Body of pancreas (tissue), 4 donors: ENCODE data around the gene DLG2. TPM values are rescaled to one million over a fixed set of nuclear protein-coding genes. Genes with fewer than 3 reads are reported as not detected.

Source experiments
- ATAC-seq: fragments of 150-250 bp; one replicate; pipeline ENCODE4 v1.9.1; 2016
- DNase-seq, 4 donors: peaks; one replicate each; pipeline ENCODE4 v3.0.0-alpha.2; 2019
- H3K27ac ChIP-seq, 4 donors: fragments of 200-600 bp; sonication (generic); 1 replicate in 3 of 4; 2 replicates in 1 of 4; pipeline versions ENCODE4 v1.5.1 to v1.6.1; 2016 to 2019; ENCODE audit warnings: mild to moderate bottlenecking in 1 of 4, mixed read lengths in 1 of 4, moderate library complexity in 1 of 4
- H3K27me3 ChIP-seq, 2 donors: fragments of 200-600 bp; sonication (generic); one replicate each; pipeline ENCODE4 v1.6.0; 2016; ENCODE audit warnings: mild to moderate bottlenecking in 1 of 2
- H3K36me3 ChIP-seq, 2 donors: fragments of 200-600 bp; sonication (generic); replicated peaks in 1 of 2; 2 replicates each; pipeline ENCODE4 v1.5.1; 2016; ENCODE audit warnings: low read depth in 2 of 2; ENCODE audit not compliant: insufficient read depth in 1 of 2
- H3K4me1 ChIP-seq: fragments of 200-600 bp; sonication (generic); one replicate; pipeline ENCODE4 v1.6.0; 2016
- H3K4me3 ChIP-seq, 2 donors: fragments of 200-600 bp; sonication (generic); 1 replicate in 1 of 2; 2 replicates in 1 of 2; pipeline ENCODE4 v1.5.1; 2016 to 2019
- H3K9me3 ChIP-seq, 3 donors: fragments of 200-600 bp; sonication (generic); 1 replicate in 2 of 3; 2 replicates in 1 of 3; pipeline ENCODE4 v1.5.1; 2016
- CTCF ChIP-seq, 7 experiments: fragments of 450-650 bp in 4 of 7; fragments of 200-600 bp in 3 of 7; sonication (generic) in 3 of 7; IDR thresholded peaks; one replicate each; pipeline ENCODE4 v1.5.1; 2016 to 2019; ENCODE audit warnings: antibody characterized with exemption in 7 of 7
- POLR2A ChIP-seq, 3 donors: fragments of 450-650 bp; IDR thresholded peaks; one replicate each; pipeline ENCODE4 v1.6.1; 2016; ENCODE audit warnings: antibody characterized with exemption in 3 of 3, mild to moderate bottlenecking in 2 of 3
- whole genome bisulfite sequencing, 2 donors: methylation state at CpG; one replicate each; pipeline ENCODE4 v1.1.5; 2017; 5-methylcytosine and 5-hydroxymethylcytosine counted together
- intact Hi-C: fragments of 100-400 bp; cut with DNase I; formaldehyde crosslinking; loops from one replicate; pipeline ENCODE4 v1.15.1; 2023
- total RNA-seq, 2 donors: library from RNA; depleted of rRNA; stranded (reverse); fragments of >200 nt; gene quantifications; one replicate each; pipeline ENCODE4 v1.1.0, GENCODE V29; 2016

DLG2 gene
- total RNA-seq, 2 donors from 2014 or later: 6.0 to 13.2 TPM

GRCh38 chr11:83976086-83976485, 1651.1 kb downstream of the DLG2 start:
- no peaks in the 10 kb centered on the region for H3K27me3 ChIP-seq

GRCh38 chr11:83972536-83972935, 1654.6 kb downstream of the DLG2 start:
- no peak overlapping the region for H3K27ac ChIP-seq
- no peaks in the 10 kb centered on the region for H3K4me1 ChIP-seq
- H3K36me3 ChIP-seq: no peaks in the 10 kb centered on the region
- no peaks in the 10 kb centered on the region for H3K27me3 ChIP-seq
- H3K9me3 ChIP-seq: no peaks in the 10 kb centered on the region
- no peak for TF ChIP-seq CTCF (IDR thresholded peaks at IDR 0.05)
- TF ChIP-seq POLR2A (IDR thresholded peaks at IDR 0.05): no peak
- WGBS, 2 donors: 82% methylated on average over 1 of the region's 1 CpG
- no peak for DNase-seq
- H3K4me3 ChIP-seq: no peak overlapping the region
- intact Hi-C loops: no loop called here
- no peak for ATAC-seq

More at GRCh38 chr11:83976086-83976485, 1651.1 kb downstream of the DLG2 start:
- no peak overlapping the region for H3K27ac ChIP-seq
- no peak for TF ChIP-seq CTCF (IDR thresholded peaks at IDR 0.05)
- no peak for TF ChIP-seq POLR2A (IDR thresholded peaks at IDR 0.05)
- H3K4me1 ChIP-seq: no peaks in the 10 kb centered on the region
- no peak for DNase-seq
- H3K9me3 ChIP-seq: no peaks in the 10 kb centered on the region
- intact Hi-C loops: no loop called here
- no peak overlapping the region for H3K4me3 ChIP-seq
- no peak for ATAC-seq
- no peaks in the 10 kb centered on the region for H3K36me3 ChIP-seq

DNA sequence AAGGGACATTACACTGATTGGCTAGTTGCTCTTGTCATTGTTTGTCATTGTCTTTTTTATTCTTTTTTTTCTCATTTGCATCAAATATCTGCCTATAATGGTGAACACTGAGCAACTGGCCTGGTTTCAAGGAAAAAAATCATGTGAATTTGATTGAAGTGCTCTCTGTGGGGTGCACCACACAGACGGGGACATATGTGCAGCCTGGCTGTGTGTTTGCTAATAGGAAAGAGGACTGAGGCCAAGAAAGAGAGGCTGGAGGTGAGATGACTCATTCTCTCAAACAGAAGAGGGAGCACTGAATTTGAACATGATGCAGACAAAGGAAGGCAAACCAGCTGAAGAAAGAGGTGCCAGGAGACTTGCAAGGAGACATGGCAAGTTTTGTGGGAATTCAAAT, 1656.1 kb downstream of the DLG2 start:
- peak in 3 of 4 donors; percentile 6 to 12 (median 7) for DNase-seq
- H3K4me3 ChIP-seq: no peak overlapping the region
- no peaks in the 10 kb centered on the region for H3K27me3 ChIP-seq
- peak; percentile 42 for ATAC-seq
- no peaks in the 10 kb centered on the region for H3K9me3 ChIP-seq
- H3K4me1 ChIP-seq: no peaks in the 10 kb centered on the region
- no peak for TF ChIP-seq CTCF (IDR thresholded peaks at IDR 0.05)
- TF ChIP-seq POLR2A (IDR thresholded peaks at IDR 0.05): no peak
- intact Hi-C loops: no loop called here
- H3K27ac ChIP-seq: no peak overlapping the region
- 23 to 50% methylated on average over 1 of the region's 1 CpG for WGBS, 2 donors
- no peaks in the 10 kb centered on the region for H3K36me3 ChIP-seq

GRCh38 chr11:83970061-83970671, 1657.0 kb downstream of the DLG2 start:
- H3K4me3 ChIP-seq: no peak overlapping the region
- intact Hi-C loops: no loop called here
- H3K27ac ChIP-seq: no peak overlapping the region
- no peaks in the 10 kb centered on the region for H3K27me3 ChIP-seq
- H3K36me3 ChIP-seq: no peaks in the 10 kb centered on the region
- TF ChIP-seq POLR2A (IDR thresholded peaks at IDR 0.05) (no peak), CTCF (IDR thresholded peaks at IDR 0.05) (no peak)
- H3K4me1 ChIP-seq: no peaks in the 10 kb centered on the region
- 64 to 75% methylated on average over 2 of the region's 2 CpGs for WGBS, 2 donors
- no peaks in the 10 kb centered on the region for H3K9me3 ChIP-seq
- ATAC-seq: no peak
- no peak for DNase-seq
